ENCODE measurements around the gene JCAD.
"Not testable (repeated sequence)": the region's sequence is repeated elsewhere in the genome, so short reads cannot be mapped to it uniquely, and the experiment has no call there.

JCAD gene

DNA sequence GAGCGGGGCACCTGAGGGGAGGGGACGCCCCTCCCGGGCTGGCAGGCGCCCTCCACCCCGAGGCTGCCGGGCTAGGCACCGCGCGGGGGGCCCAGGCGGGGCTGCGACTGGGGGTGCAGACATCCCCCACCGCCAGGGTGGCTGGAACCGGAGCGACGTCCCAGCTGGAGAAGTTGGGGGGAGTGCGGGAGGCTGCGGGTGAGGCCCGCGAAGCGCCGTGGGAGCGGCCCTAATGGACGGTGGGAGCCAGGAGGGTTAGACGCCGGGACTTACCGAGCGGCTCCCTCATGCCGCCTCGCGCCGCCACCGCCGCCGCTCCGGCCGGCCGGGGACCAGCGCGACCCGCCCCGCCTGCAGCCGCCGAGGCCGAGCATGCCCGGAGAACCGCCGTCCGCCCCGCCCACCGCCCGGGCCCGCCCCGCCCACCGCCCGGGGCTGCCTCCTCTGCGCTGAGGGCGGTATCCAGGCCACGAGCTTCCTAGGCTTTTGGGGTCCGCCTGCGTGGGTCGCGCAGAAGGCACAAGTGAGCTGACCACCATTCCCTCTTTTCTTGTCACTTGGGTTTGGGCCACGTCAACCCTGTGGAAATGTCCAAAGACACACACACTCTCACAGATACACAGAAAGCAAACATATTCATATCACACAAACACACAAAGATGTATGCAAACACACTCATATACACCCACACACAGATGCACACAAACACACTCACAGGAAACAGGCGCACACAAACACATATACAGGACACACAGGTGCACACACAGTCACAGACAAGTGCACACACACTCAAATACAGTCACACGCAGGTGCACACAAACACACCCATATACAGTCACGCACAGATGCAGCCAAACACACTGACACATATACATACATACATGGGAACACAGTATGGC lies at the start of gene JCAD:
JCAD (minus strand) TSS at position 378 of the 899 bp plus-strand sequence. CDS start 11,774 bp downstream, outside the sequence.
- peak; percentile 19 for DNase-seq (ENCODE audit: low read depth)

GRCh38 chr10:30106987-30107386 lies 47.6 kb upstream of the JCAD start:
- DNase-seq (ENCODE audit: low read depth): no peak

- DNase-seq (ENCODE audit: low read depth): no peak
Measured at GRCh38 chr10:30103595-30104320, 44.4 kb upstream of the JCAD start.

GRCh38 chr10:30099706-30100105 lies 40.3 kb upstream of the JCAD start:
- not testable (repeated sequence) for DNase-seq (ENCODE audit: low read depth)

- DNase-seq (ENCODE audit: low read depth): no peak
Measured at GRCh38 chr10:30099101-30099500, 39.7 kb upstream of the JCAD start.

- no peak for DNase-seq (ENCODE audit: low read depth)
Measured at GRCh38 chr10:30098629-30099028, 39.2 kb upstream of the JCAD start.

- DNase-seq (ENCODE audit: low read depth): no peak
Measured at GRCh38 chr10:30096564-30096963, 37.2 kb upstream of the JCAD start.

DNA sequence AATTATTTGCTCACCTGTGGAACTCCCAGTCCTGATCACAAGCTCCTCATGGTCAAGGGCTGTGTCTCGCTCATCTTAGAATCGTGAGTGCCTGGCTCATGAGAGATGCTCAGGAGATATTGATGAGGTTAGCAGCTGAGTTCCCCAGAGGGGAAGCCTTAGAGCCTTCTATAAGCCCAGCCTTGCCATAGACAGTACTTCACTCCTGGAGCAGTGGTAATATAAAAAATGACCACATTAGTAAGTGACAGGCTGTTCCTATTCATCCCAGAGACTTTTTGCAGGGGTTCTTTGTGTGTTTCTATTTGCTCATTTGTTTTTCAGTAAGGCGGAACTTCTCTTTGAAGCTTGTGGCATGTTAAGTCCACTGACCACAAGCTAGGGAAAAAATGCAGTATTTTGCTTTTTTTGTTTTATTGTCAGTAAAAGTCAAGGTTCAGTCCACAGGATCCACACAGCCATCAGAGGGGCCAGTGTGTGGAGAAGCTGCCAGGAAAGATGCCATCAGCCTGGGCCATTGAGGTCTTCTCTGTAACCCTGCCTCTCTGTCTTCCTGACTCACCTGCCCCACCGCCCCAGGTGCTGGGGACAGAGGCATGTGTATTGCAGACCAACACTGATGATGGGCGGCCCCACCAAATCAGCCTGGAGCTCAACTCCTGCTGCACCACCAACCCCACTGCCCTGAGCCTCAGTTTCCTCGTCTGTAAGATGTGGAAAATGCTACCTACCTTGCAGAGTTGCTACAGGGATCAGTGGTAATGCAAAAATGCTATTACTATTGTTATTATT lies 36.4 kb upstream of the JCAD start:
- no peak for DNase-seq (ENCODE audit: low read depth)

DNA sequence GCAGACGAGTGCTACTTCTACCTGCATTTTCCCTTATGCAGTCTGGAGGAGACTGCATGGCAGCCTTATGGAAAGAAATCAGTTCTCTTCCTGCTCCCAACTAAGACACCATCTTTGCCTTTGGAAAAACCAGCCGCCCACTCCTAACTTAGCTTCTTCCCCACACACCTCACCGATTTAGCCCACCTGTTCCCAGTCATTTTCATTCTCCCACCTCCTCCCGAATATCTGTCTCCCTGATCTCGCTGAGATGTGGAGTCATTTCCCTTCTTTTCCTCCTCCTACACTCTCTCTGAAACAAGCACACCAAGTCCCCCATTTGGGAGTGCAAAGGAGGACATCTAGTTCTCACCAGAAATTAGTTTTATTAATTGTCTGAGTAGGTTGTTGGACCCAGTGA lies 35.2 kb upstream of the JCAD start:
- no peak for DNase-seq (ENCODE audit: low read depth)

GRCh38 chr10:30093303-30093950 lies 34.0 kb upstream of the JCAD start:
- no peak for DNase-seq (ENCODE audit: low read depth)

DNA sequence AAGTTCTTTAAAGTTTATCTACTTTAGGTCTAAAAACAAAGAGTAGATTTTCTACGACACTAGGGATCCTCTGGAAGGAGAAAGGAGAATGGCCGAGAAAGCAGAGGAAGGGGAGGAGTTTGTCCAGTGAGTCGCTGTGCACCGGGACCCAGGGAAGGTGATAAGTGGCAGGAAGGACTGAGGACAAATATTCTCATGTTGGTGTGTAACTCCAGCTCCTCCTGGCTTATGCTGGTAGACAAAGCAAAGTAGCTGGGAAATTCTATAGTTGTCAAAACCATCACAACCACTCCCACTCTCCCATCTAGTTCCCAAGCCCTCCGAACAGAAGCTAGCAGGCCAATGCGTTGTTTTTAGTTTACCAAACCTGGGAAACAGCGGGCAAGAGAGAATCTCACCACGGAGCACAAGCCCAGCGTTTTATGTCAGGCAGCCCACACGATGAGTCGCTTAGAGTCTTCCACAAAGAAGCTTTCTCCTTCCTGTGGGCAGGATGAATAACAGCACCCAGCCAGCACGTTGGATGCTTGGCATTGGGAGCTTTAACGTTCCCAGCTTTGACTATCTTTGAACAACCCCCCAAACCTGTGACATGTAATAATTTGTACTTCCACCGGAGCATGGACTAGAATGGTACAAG lies 32.9 kb upstream of the JCAD start:
- no peak for DNase-seq (ENCODE audit: low read depth)

DNA sequence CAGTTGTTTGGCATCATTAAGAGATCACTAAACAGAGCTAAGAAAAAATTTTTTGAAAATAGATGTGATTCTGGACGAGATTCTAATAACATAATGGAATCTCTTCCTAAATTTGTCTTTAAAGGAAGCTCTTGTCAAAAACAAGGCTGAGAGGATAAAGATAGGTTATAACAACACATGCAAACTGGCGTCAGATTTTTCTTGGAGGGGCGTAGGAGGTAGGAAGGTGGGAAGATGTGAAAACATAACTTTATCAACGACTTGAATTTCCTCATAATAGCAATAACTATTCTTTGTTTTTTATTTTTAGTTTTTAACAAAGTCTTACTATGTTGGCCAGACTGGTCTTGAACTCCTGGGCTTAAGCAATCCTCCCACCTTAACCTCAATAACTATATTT lies 31.8 kb upstream of the JCAD start:
- no peak for DNase-seq (ENCODE audit: low read depth)

DNA sequence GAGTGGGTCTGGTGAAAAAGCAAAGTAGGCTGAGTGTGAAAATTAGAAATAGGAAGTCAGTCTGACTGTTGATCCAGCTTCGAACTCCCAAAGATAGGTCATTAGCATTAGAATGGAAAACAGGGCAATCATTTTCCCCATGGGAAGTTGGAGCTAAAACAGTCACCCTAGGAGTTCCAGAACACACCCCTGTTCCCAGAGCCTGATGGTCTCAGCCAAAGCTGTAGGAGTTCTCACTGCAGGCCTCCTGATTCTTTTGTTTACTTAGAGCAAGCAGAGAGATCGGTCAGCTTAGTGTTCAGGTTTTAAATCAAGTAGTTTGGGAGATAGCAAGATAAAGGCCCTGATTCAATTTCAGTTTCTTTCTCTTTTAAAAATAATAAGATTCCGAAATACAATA lies 28.8 kb upstream of the JCAD start:
- no peak for DNase-seq (ENCODE audit: low read depth)

DNA sequence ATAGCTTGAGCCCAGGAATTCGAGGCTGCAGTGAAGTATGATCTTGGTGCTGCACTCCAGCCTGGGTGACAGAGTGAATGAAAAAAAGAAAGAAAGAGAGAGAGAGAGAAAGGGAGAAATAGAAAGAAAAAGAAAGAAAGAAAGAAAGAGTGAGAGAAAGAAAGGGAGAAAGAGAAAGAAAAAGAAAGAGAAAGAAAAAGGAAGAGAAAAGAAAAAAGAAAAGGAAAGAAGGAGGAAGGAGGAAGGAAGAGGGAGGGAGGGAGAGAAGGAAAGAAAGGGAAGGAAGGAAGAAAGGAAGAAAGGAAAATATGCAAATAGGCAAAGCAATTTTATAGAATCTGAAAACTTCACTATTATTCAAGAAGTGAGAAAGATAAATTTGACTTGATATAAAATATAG lies 24.5 kb upstream of the JCAD start:
- DNase-seq (ENCODE audit: low read depth): no peak

DNA sequence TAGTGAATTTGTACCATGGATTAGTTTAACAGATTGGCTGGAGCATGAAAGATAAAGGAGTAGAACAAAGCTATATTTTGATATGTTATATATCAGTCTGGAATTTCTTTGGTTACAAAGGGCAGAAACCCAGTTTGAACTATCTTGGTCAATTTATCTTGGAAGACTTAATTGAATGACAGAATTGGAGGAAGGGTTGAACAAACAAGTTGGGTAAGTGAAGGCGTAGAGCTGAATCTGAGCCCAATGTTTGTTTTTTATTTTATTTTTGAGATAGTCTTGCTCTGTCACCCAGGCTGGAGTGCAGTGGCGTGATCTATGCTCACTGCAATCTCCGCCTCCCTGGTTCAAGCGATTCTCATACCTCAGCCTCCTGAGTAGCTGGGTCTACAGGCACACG lies 21.8 kb upstream of the JCAD start:
- DNase-seq (ENCODE audit: low read depth): no peak

DNA sequence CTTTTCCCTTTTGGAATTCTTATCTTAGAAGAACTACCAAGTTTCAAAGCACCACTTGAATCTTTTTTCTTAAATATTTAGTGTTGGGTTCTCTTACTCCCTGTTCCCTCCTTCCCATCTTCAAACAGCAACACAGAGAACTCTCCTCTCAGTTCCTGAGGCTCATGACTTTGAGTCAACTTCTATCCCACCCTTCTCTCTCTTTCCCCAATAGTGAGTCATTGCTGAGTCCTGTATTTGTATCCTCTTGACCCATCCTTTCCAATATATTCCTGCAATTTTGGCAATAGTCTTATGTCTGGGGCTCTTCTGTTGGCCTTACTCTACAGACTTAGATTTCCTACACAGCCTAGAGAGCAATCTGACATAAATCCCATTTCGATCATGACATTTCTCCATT lies 20.8 kb upstream of the JCAD start:
- no peak for DNase-seq (ENCODE audit: low read depth)

DNA sequence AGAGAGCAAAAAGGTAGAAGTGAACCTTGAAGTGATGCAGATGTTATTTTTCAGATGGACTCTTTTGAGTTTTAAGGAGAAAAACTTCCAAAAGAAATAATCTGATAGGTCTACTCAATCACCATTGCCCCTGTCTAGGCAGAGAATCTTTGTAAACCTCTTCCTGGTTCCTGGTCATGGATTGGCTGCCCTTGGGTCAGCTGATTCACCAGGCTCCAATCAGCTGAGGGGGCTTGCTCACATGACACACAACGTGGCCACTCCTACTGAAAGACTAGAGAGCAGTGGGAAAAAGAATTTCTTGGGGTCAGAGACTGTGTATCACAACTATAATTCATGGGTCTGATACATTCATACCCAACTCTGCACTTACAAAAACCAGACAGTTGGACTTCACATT lies 20.0 kb upstream of the JCAD start:
- DNase-seq (ENCODE audit: low read depth): no peak

DNA sequence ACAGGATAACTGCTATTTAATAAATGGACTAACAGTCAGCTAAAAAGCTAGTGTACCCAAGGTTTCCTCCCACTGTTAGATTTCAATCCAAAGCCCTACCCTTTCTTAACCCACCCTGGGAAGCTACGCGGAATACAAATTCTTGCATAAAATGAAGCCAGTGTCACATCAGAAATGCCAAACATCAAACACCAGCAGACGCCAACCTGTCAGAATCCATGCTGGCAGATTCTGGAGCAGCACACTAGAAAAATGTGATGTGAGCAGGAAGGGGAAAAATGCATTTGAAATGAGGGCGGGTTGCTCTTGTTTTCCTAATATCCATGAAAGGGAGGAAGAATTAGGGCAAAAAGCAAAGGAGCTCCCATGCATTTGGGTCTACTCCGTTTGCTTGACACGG lies 16.1 kb upstream of the JCAD start:
- DNase-seq (ENCODE audit: low read depth): no peak

- DNase-seq (ENCODE audit: low read depth): no peak
Measured at GRCh38 chr10:30074933-30075332, 15.5 kb upstream of the JCAD start.

DNA sequence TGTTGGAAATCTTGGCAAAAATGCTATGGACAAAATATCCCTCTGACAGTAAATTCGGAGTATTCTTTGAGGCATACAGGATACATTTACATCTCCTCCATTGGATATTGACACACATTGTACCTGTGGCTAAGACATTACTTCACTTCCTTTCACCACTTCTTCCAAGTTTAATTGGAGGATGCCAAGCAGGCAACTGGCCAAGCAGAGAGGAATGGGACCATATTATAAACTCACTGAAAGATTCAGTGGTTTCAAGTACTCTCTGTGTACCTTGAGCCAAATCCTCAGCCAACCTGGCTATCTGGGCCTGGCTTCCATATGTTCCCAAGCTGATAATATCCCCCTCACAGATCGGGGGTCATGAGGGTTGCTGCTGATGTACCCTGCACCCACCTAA lies 14.7 kb upstream of the JCAD start:
- DNase-seq (ENCODE audit: low read depth): no peak

- DNase-seq (ENCODE audit: low read depth): no peak
Measured at GRCh38 chr10:30073767-30074060, 14.3 kb upstream of the JCAD start.

All from stimulated activated CD8-positive, alpha-beta memory T cell treated with anti-CD3 and anti-CD28 coated beads, Interleukin-15, amount 100 ng/mL, for 24 hours (primary cell).